GDM1 (cell line): ENCODE measurements around the gene FNDC3A.
A peak's percentile ranks its signal among the peaks of the same experiment; 100 is the strongest.
"Not testable (repeated sequence)": the region's sequence is repeated elsewhere in the genome, so short reads cannot be mapped to it uniquely, and the experiment has no call there.

Experiments
- DNase-seq: peaks from one replicate; lab custom pipeline; 2025; lab: John Stamatoyannopoulos, UW

Gene FNDC3A

GRCh38 chr13:49042476-49042875, 66.8 kb downstream of the FNDC3A start:
- DNase-seq = no peak

DNA sequence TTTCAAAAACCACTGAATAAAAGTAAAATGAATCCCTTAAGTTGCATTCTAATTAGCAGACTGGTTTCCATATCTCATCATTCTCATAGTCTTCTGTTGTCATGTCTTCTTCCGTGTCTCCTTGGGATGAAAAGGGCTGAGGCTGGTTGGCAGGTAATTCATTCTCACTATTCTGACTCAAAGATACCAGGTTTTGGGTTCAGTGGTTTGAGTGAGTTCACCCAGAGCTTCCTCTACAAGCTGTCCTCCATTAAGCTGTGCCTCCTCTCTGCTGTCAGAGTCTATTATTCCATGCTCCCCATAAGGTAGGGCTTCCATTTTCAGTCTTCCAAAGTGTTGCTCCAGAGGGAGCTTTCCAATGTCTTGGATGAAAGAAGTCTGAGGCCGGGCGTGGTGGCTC, 68.3 kb downstream of the FNDC3A start:
- DNase-seq = no peak

DNA sequence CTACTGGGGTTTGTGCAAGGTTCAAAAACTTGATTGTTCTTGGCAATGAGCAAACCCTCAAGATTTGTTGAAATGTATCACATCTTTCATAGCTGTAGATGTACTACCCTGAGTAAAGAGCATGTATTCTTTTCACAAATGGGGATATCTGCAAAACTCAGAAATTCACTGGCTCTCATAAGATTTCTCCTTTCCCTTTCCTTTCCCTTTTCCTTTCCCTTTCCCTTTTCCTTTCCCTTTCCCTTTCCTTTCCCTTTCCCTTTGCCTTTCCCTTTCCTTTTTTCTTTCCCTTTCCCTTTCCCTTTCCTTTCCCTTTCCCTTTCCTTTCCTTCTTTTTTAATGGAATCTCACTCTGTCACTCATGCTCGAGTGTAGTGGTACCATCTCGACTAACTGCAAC, 69.1 kb downstream of the FNDC3A start:
- DNase-seq = no peak

- no peak for DNase-seq
These were observed 70.3 kb downstream of the FNDC3A start for GRCh38 chr13:49046002-49046401.

- no peak for DNase-seq
These were observed 70.8 kb downstream of the FNDC3A start for GRCh38 chr13:49046519-49046918.

- DNase-seq = no peak
These were observed 77.1 kb downstream of the FNDC3A start for GRCh38 chr13:49052813-49053212.

GRCh38 chr13:49053215-49053614, 77.5 kb downstream of the FNDC3A start:
- no peak for DNase-seq

- no peak for DNase-seq
These were observed 78.2 kb downstream of the FNDC3A start for GRCh38 chr13:49053906-49054305.

DNA sequence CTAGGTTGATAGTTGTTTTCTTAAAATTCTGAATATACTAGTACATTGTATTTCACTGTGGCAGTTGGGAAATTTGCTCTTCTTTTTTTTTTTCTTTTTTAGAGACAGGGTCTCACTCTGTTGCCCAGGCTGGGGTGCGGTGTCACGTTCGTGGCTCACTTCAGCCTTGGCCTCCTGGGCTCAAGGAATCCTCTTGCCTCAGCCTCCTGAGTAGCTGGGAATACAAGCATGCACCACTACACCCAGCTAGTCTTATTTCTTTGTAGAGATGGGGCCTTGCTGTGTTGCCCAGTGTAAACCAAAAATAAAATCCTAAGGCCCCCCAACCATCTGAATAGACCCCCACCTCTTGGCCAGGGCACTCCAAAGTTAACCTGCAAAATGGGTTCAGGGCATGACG, 79.3 kb downstream of the FNDC3A start:
- DNase-seq = no peak

GRCh38 chr13:49057176-49057575, 81.5 kb downstream of the FNDC3A start:
- DNase-seq = no peak

DNA sequence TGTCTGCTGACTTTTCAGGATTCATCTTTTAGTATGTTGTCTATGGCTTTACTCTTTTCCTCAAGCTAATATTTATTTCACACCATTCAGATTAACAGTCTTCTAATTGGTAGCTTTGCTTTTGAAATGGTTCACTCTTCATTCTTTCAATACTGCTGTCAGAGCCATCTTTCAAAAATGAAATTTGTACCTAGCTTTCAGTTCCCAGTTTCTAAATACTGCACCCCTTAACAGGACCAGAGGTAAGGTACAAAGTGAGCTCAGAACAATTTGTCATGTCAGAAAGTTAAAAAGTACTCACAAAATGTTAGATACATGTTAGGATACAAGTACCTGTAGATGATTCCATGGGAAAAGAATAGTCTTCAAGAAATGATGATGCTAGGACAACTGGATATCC, 83.0 kb downstream of the FNDC3A start:
- no peak for DNase-seq

GRCh38 chr13:49060678-49061387, 85.1 kb downstream of the FNDC3A start:
- DNase-seq = no peak

- DNase-seq = not testable (repeated sequence)
These were observed 85.7 kb downstream of the FNDC3A start for GRCh38 chr13:49061388-49061752.

DNA sequence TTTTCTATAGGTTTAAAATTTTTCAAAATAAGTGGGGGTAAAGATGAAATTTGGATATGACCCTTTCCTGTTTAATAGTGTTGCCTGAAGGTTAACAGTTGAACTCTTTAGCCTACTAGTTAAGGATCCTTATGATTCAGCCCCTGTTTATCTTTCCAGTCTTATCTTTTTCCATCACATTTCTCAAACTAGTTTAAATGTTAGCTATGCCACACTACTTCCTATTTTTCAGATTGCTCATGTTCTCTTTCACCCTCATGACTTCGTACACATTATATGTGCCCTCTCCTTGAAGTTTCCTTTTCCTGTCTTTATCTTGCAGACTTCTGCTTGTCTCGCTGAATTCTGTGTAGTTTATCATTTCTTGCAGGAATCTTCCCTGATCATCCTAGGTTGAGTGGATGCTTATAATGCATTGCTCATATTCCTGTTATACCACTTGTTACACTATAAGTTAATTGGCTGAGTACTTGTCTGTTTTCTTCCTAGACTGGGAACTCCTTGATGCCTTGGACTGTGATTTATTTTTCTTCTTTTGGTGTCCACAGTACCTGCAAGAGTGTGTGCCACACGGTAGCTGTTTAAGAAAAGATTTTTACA, 86.7 kb downstream of the FNDC3A start:
- DNase-seq = peak; percentile 44

GRCh38 chr13:49063011-49063410, 87.3 kb downstream of the FNDC3A start:
- DNase-seq = no peak

DNA sequence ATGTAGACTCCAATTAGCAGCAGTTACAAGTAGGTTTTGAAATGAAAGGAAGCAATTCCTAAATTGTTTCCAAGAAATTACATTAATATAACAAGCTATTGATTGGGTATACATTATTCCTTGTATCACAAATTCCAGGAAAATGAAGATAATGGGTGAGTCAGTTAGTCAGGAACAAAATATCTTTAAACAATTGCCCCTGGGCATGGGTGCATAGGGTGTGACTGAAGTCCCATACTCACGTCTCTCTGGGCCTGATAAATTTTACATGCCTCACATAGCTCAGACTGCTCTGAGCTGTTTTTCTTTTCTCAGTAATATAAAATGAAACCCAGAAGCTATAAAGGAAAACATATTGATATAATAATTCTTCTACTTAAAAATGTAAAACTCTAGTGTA, 87.8 kb downstream of the FNDC3A start:
- no peak for DNase-seq

GRCh38 chr13:49064476-49064875, 88.8 kb downstream of the FNDC3A start:
- DNase-seq = no peak

DNA sequence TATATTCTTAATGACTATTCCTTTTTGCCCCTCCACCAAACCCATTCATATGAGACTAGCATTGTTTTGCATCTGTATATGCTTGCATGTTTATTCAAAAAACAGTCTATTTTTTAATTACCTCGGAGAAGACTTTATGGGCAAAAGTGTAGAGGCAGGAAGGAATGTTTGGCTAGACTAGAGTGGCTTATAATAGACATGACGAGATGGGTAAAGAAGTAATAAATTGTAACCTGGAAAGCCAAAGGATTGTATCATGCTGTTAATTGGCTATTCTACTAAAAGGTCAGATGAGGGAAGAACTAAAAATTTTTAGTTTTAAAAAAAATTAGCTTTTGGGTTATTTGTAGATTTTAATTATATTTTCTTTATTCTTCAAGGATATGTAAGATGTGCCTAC, 91.1 kb downstream of the FNDC3A start:
- no peak for DNase-seq

GRCh38 chr13:49068498-49068897, 92.8 kb downstream of the FNDC3A start:
- DNase-seq = not testable (repeated sequence)

DNA sequence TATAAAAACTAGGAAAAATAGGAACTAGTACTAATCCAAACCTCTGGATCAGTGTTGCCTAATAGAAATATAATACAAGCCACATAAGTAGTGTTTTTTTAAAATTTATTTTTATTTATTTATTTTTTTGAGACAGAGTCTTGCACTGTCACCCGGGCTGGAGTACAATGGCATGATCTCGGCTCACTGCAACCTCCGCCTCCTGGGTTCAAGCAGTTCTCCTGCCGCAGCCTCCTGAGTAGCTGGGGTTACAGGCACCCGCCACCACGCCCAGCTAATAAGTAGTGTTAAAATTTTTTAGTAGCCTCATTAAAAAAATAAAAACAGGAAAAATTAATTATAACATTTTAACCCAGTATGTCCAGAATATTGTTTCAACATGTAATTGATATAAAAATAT, 94.3 kb downstream of the FNDC3A start:
- DNase-seq = not testable (repeated sequence)

- DNase-seq = no peak
These were observed 95.7 kb downstream of the FNDC3A start for GRCh38 chr13:49071341-49071937.

GRCh38 chr13:49082653-49083536, 107.2 kb downstream of the FNDC3A start:
- no peak for DNase-seq

GRCh38 chr13:49084961-49085360, 109.2 kb downstream of the FNDC3A start:
- DNase-seq = no peak
